ENCODE measurements around the gene PCBD1.

Gene PCBD1

DNA sequence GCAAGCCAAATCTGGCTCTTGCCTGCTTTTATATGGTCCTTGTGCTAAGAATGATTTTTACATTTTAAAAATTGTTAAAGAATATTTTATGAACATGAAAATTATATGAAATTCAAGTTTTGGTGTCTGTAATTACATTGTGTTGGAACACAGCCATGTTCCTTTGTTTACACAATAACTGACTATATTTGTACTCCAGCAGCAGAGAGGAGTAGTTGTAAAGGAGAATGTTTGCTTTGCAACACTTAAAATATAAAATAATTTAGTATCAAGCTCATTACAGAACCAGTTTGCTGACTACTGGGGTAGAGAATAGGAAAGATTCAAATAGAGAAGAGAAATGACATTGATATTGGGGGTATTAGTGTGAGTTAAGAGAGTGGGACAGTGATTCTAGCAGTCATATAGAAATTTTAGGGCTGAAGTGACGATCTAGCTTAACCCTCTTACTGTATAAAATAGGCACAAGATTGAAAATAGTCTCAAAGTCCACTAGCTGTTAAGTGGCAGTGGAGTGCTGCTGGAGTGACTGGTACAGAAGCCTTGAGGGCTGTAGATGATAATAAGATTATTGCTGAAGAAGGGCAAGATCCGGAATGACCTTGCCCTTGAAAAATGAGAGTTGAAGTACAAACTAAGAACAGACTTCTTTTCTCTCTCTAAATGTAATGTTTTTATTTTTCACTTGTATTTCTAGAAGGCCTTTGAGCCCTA, 44.4 kb downstream of the PCBD1 start:
- Histone ChIP-seq H3K27ac (no peak overlapping the region), H3K79me2 (ENCODE audit: insufficient read depth, low read depth) (no peaks in the 10 kb centered on the region), H3K4me3 (IDR thresholded peaks at IDR 0.05; ENCODE audit: insufficient read depth, low read depth, low read length) (no peak overlapping the region), H3K27me3 (ENCODE audit: insufficient read depth, low read depth) (no peaks in the 10 kb centered on the region), H2AFZ (ENCODE audit: low read depth) (no peak overlapping the region), H3K36me3 (ENCODE audit: insufficient read depth) (no peaks in the 10 kb centered on the region), H3K4me2 (no peak overlapping the region), H4K20me1 (ENCODE audit: insufficient read depth) (no peaks in the 10 kb centered on the region), H3K4me1 (ENCODE audit: low read depth, poor library complexity, severe bottlenecking) (peaks cover 4% of the 10 kb centered on the region), H3K9ac (no peak overlapping the region)
- TF ChIP-seq CTCF (conservative IDR thresholded peaks at IDR 0.05; ENCODE audit: low read depth, low read length): no peak

- H3K9ac ChIP-seq: no peak overlapping the region
Measured at GRCh38 chr10:70843333-70843732, 45.0 kb downstream of the PCBD1 start.

GRCh38 chr10:70840836-70841235, 47.5 kb downstream of the PCBD1 start:
- H3K27ac ChIP-seq: no peak overlapping the region
- no peak overlapping the region for H3K9ac ChIP-seq
- no peaks in the 10 kb centered on the region for H4K20me1 ChIP-seq (ENCODE audit: insufficient read depth)
- no peak overlapping the region for H3K4me3 ChIP-seq (IDR thresholded peaks at IDR 0.05; ENCODE audit: insufficient read depth, low read depth, low read length)
- H3K4me2 ChIP-seq: no peak overlapping the region
- no peaks in the 10 kb centered on the region for H3K4me1 ChIP-seq (ENCODE audit: low read depth, poor library complexity, severe bottlenecking)
- H3K36me3 ChIP-seq (ENCODE audit: insufficient read depth): no peaks in the 10 kb centered on the region
- no peak for TF ChIP-seq CTCF (conservative IDR thresholded peaks at IDR 0.05; ENCODE audit: low read depth, low read length)
- no peaks in the 10 kb centered on the region for H3K79me2 ChIP-seq (ENCODE audit: insufficient read depth, low read depth)
- H3K27me3 ChIP-seq (ENCODE audit: insufficient read depth, low read depth): no peaks in the 10 kb centered on the region
- H2AFZ ChIP-seq (ENCODE audit: low read depth): no peak overlapping the region

More at GRCh38 chr10:70843333-70843732, 45.0 kb downstream of the PCBD1 start:
- H3K36me3 ChIP-seq (ENCODE audit: insufficient read depth): no peaks in the 10 kb centered on the region
- no peak overlapping the region for H3K27ac ChIP-seq
- no peaks in the 10 kb centered on the region for H3K27me3 ChIP-seq (ENCODE audit: insufficient read depth, low read depth)
- H3K4me1 ChIP-seq (ENCODE audit: low read depth, poor library complexity, severe bottlenecking): no peaks in the 10 kb centered on the region
- no peaks in the 10 kb centered on the region for H3K79me2 ChIP-seq (ENCODE audit: insufficient read depth, low read depth)
- H3K4me3 ChIP-seq (IDR thresholded peaks at IDR 0.05; ENCODE audit: insufficient read depth, low read depth, low read length): no peak overlapping the region
- H4K20me1 ChIP-seq (ENCODE audit: insufficient read depth): no peaks in the 10 kb centered on the region
- H2AFZ ChIP-seq (ENCODE audit: low read depth): no peak overlapping the region
- H3K4me2 ChIP-seq: no peak overlapping the region
- TF ChIP-seq CTCF (conservative IDR thresholded peaks at IDR 0.05; ENCODE audit: low read depth, low read length): no peak

DNA sequence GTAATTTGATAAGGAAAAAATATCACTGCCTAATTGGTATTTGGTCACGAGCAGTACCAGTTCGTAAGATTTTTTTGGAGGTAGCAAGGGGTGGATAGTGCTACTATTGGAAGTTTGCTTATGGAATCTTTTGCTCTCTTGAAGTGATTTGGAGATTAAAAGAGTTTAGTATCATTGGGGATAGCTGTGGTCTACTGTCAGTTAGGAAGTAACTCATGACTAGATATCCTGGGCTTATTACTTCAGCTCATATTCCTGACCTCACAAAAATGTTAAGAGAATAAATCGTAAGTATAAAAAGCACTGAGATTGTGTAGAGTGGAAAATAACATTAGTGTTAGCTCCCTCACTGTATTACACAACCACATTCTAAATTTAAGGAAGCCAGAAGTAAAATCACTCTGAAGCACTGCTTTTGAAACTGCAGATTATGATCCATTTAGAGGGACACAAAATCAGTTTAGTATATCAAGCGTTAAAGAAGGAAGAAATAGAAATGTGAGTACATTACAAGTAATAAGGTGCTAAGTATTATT, 50.0 kb downstream of the PCBD1 start:
- H3K36me3 ChIP-seq (ENCODE audit: insufficient read depth): no peaks in the 10 kb centered on the region
- no peak overlapping the region for H3K4me3 ChIP-seq (IDR thresholded peaks at IDR 0.05; ENCODE audit: insufficient read depth, low read depth, low read length)
- H3K4me2 ChIP-seq: no peak overlapping the region
- H4K20me1 ChIP-seq (ENCODE audit: insufficient read depth): no peaks in the 10 kb centered on the region
- H2AFZ ChIP-seq (ENCODE audit: low read depth): no peak overlapping the region
- H3K27me3 ChIP-seq (ENCODE audit: insufficient read depth, low read depth): no peaks in the 10 kb centered on the region
- H3K27ac ChIP-seq: no peak overlapping the region
- TF ChIP-seq CTCF (conservative IDR thresholded peaks at IDR 0.05; ENCODE audit: low read depth, low read length): no peak
- no peaks in the 10 kb centered on the region for H3K79me2 ChIP-seq (ENCODE audit: insufficient read depth, low read depth)
- no peak overlapping the region for H3K9ac ChIP-seq
- H3K4me1 ChIP-seq (ENCODE audit: low read depth, poor library complexity, severe bottlenecking): no peaks in the 10 kb centered on the region

Data from KMS-11 (cell line).